Endothelial cell of umbilical vein (primary cell): ENCODE results near the gene CAMTA1. TPM values are rescaled to one million over a fixed set of nuclear protein-coding genes. Genes with fewer than 3 reads are reported as not detected.

ENCODE experiments used
- BruUV-seq: library from RNA; stranded (reverse); fragments of 400-500 nt; replicated peaks from 2 replicates; lab custom pipeline; 2021; lab: Mats Ljungman, UMichigan
- CTCF ChIA-PET: fragments of 300-600, 350-600 bp; sonication (Branson Sonifier 250); formaldehyde crosslinking; loops from one replicate; lab custom pipeline; 2021; ENCODE audit warnings: antibody characterized with exemption, inconsistent platforms; lab: Charles Lee
- POLR2A ChIA-PET: fragments of 300-600, 350-600 bp; sonication (Branson Sonifier 250); formaldehyde crosslinking; loops from one replicate; lab custom pipeline; 2021; ENCODE audit warnings: antibody characterized with exemption, inconsistent platforms; lab: Charles Lee
- DNase-seq: peaks from one replicate; pipeline ENCODE4 v3.0.0-alpha.2; 2011; ENCODE audit warnings: low read depth, low spot score
- FAIRE-seq: peaks from 2 replicates; lab custom pipeline; 2011; peaks lifted over from hg19 to GRCh38; lab: Jason Lieb, UNC
- H2AFZ ChIP-seq: 2 replicates; pipeline ENCODE4 v1.6.0; 2012; ENCODE audit warnings: low read depth, low read length, control low read depth, inconsistent platforms
- H3K27ac ChIP-seq: 2 replicates; pipeline ENCODE4 v1.5.1; 2011; ENCODE audit warnings: low read depth, mild to moderate bottlenecking, control low read depth, low read length, moderate library complexity; ENCODE audit not compliant: insufficient read depth
- H3K27me3 ChIP-seq, 2 experiments: 2 replicates each; pipeline versions ENCODE4 v1.6.0 to v1.6.1; 2011; ENCODE audit warnings: low read length in 2 of 2, mixed read lengths in 1 of 2; ENCODE audit not compliant: control insufficient read depth in 2 of 2, insufficient read depth in 2 of 2
- H3K36me3 ChIP-seq, 2 experiments: 2 replicates in 1 of 2; 3 replicates in 1 of 2; pipeline ENCODE4 v1.5.1; 2011; ENCODE audit warnings: low read length in 2 of 2, mild to moderate bottlenecking in 1 of 2, moderate library complexity in 1 of 2; ENCODE audit not compliant: control insufficient read depth in 2 of 2, insufficient read depth in 2 of 2; ENCODE audit errors: extremely low read depth in 1 of 2
- H3K4me1 ChIP-seq: 3 replicates; pipeline ENCODE4 v1.5.1; 2011; ENCODE audit warnings: mild to moderate bottlenecking, low read length; ENCODE audit not compliant: control insufficient read depth, insufficient read depth; ENCODE audit errors: extremely low read depth
- H3K4me2 ChIP-seq: 2 replicates; pipeline ENCODE4 v1.6.1; 2011; ENCODE audit warnings: low read length, control low read depth, mixed read lengths; ENCODE audit not compliant: insufficient read depth
- H3K4me3 ChIP-seq, 3 experiments: fragments of 200-600 bp in 1 of 3; sonication (generic), shearing (Covaris generic) in 1 of 3; replicated peaks in 1 of 3; 2 replicates each; pipeline ENCODE4 v1.5.1; 2011 to 2016; ENCODE audit warnings: control low read depth in 3 of 3, low read length in 3 of 3, mild to moderate bottlenecking in 2 of 3, inconsistent platforms in 1 of 3, low read depth in 1 of 3, moderate library complexity in 1 of 3; ENCODE audit not compliant: insufficient read depth in 1 of 3
- H3K79me2 ChIP-seq: 2 replicates; pipeline ENCODE4 v1.6.0; 2012; ENCODE audit warnings: low read length, inconsistent platforms; ENCODE audit not compliant: control insufficient read depth, insufficient read depth
- H3K9ac ChIP-seq: replicated peaks from 2 replicates; pipeline ENCODE3; 2011; ENCODE audit warnings: low read length, control low read depth; ENCODE audit not compliant: insufficient read depth; ENCODE audit errors: extremely low read depth
- H3K9me1 ChIP-seq: replicated peaks from 3 replicates; pipeline ENCODE4 v1.6.0; 2011; ENCODE audit warnings: mild to moderate bottlenecking, low read length; ENCODE audit not compliant: control insufficient read depth, insufficient read depth; ENCODE audit errors: extremely low read depth
- H3K9me3 ChIP-seq: replicated peaks from 2 replicates; pipeline ENCODE4 v1.5.1; 2012; ENCODE audit warnings: low read length, inconsistent platforms; ENCODE audit not compliant: control insufficient read depth, insufficient read depth
- H4K20me1 ChIP-seq: replicated peaks from 2 replicates; pipeline ENCODE3; 2011; ENCODE audit warnings: mild to moderate bottlenecking, low read length; ENCODE audit not compliant: control insufficient read depth, insufficient read depth; ENCODE audit errors: extremely low read depth
- EZH2 ChIP-seq: IDR thresholded peaks from 2 replicates; pipeline ENCODE4 v1.6.1; 2012; ENCODE audit warnings: borderline replicate concordance, low read depth, mild to moderate bottlenecking, moderate library complexity, low read length, inconsistent platforms; ENCODE audit not compliant: severe bottlenecking
- FOS ChIP-seq: IDR thresholded peaks from 2 replicates; pipeline ENCODE4 v1.6.1; 2011; ENCODE audit warnings: mild to moderate bottlenecking, low read length, moderate library complexity, borderline replicate concordance; ENCODE audit not compliant: insufficient read depth
- GATA2 ChIP-seq: IDR thresholded peaks from 2 replicates; pipeline ENCODE4 v1.7.0; 2011; ENCODE audit warnings: low read depth, mild to moderate bottlenecking, moderate library complexity, mixed read lengths, low read length; ENCODE audit not compliant: insufficient read length, insufficient read depth
- JUN ChIP-seq: IDR thresholded peaks from 2 replicates; pipeline ENCODE4 v1.6.1; 2011; ENCODE audit warnings: borderline replicate concordance, low read depth; ENCODE audit not compliant: insufficient read length, insufficient read depth
- MYC ChIP-seq: IDR thresholded peaks from one replicate; pipeline ENCODE4 v1.6.1; 2011; ENCODE audit warnings: mild to moderate bottlenecking, low read depth, low read length
- POLR2A ChIP-seq: IDR thresholded peaks from 2 replicates; pipeline ENCODE4 v1.6.1; 2012; ENCODE audit warnings: low read depth, mild to moderate bottlenecking, control low read depth, low read length
- POLR2AphosphoS5 ChIP-seq: IDR thresholded peaks from 2 replicates; pipeline ENCODE4 v1.6.1; 2012; ENCODE audit warnings: low read depth, mild to moderate bottlenecking, control low read depth, low read length, moderate library complexity; ENCODE audit not compliant: insufficient read depth
- dilution Hi-C: fragments of 300-500 bp; cut with MboI; formaldehyde crosslinking; loops from one replicate; pipeline ENCODE4 v1.15.0; 2019; ENCODE audit warnings: low sequenced_read_pairs; ENCODE audit not compliant: extremely low pct_ligation_motif_present
- intact Hi-C: fragments of 100-400 bp; cut with micrococcal nuclease; formaldehyde crosslinking; loops from one replicate; pipeline ENCODE4 v1.10.0; 2022
- polyA plus RNA-seq, 4 experiments: library from polyadenylated mRNA; depleted of rRNA in 3 of 4; stranded (reverse) in 3 of 4; unstranded in 1 of 4; fragments of >200 nt; gene quantifications; 2 replicates each; pipeline versions ENCODE4 v1.2.1 to v1.2.3, GENCODE V29; 2011 to 2012; ENCODE audit warnings: missing spikeins in 1 of 4
- total RNA-seq: library from RNA; stranded (reverse); gene quantifications from 2 replicates; pipeline ENCODE4 v1.2.3, GENCODE V29; 2021
- TF ChIP-seq, protein P1 (sequence below), 2 donors: IDR thresholded peaks; 1 replicate in 1 of 2; 2 replicates in 1 of 2; pipeline ENCODE4 v1.5.1; 2011; ENCODE audit warnings: low read length in 2 of 2, mild to moderate bottlenecking in 2 of 2, moderate library complexity in 2 of 2, control low read depth in 1 of 2, inconsistent platforms in 1 of 2, low read depth in 1 of 2; ENCODE audit not compliant: insufficient read depth in 1 of 2; ENCODE audit errors: extremely low read depth in 1 of 2
- TF ChIP-seq, protein P2 (sequence below): IDR thresholded peaks from 2 replicates; pipeline ENCODE4 v1.6.1; 2011; ENCODE audit not compliant: insufficient read depth, insufficient read length

Gene CAMTA1
- total and polyA plus RNA-seq, 2 donors (not counting 3 experiments of a cell fraction or from before 2014, with no cell fraction given) = 50.8 to 92.7 TPM

DNA sequence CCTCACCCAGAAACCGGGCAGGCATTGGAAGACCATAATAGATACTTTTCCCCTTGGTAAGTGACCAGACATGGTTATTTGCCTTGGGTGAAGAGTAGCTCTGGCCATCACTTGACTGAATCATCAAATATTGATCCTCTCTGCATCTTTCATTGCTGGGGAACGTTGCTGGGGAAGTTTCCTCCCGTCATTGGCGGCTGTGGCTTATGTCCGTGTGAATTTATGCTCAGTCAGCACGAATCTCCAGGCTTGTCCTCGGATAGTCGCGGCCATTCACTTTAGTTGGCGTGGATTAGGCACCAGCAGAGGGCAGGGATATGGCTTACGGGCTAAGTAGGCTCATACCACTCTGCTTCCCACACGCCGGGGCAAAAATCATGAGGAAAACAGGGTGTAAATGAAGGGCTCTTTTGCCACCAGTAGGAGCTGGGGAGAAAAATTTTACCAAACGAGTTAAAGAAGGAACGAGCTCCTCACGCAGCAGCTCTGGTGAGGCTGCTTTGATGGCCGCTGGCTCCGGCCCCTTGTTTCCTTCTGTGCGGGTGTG, 473.4 kb downstream of the CAMTA1 start:
- H3K9ac ChIP-seq = no peak overlapping the region
- no peaks in the 10 kb centered on the region for H3K36me3 ChIP-seq
- no peaks in the 10 kb centered on the region for H3K4me1 ChIP-seq
- dilution Hi-C loops = no loop called here
- H3K9me3 ChIP-seq = no peaks in the 10 kb centered on the region
- no peak for TF ChIP-seq FOS
- TF ChIP-seq EZH2 = no peak
- no peak for TF ChIP-seq POLR2AphosphoS5
- TF ChIP-seq, protein P1, sequence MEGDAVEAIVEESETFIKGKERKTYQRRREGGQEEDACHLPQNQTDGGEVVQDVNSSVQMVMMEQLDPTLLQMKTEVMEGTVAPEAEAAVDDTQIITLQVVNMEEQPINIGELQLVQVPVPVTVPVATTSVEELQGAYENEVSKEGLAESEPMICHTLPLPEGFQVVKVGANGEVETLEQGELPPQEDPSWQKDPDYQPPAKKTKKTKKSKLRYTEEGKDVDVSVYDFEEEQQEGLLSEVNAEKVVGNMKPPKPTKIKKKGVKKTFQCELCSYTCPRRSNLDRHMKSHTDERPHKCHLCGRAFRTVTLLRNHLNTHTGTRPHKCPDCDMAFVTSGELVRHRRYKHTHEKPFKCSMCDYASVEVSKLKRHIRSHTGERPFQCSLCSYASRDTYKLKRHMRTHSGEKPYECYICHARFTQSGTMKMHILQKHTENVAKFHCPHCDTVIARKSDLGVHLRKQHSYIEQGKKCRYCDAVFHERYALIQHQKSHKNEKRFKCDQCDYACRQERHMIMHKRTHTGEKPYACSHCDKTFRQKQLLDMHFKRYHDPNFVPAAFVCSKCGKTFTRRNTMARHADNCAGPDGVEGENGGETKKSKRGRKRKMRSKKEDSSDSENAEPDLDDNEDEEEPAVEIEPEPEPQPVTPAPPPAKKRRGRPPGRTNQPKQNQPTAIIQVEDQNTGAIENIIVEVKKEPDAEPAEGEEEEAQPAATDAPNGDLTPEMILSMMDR (IDR thresholded peaks at IDR 0.05; ENCODE audit: extremely low read depth in 1 of 2, insufficient read depth in 1 of 2, low read depth in 1 of 2, low read length in 2 of 2) = no peak
- no peaks in the 10 kb centered on the region for H3K9me1 ChIP-seq
- intact Hi-C loops = no loop called here
- no peaks in the 10 kb centered on the region for H3K27me3 ChIP-seq
- DNase-seq = no peak
- no peak overlapping the region for H3K27ac ChIP-seq
- POLR2A ChIA-PET = no interaction called here
- BruUV-seq = no TSS peak
- H3K79me2 ChIP-seq = no peaks in the 10 kb centered on the region
- no peaks in the 10 kb centered on the region for H4K20me1 ChIP-seq
- no peak overlapping the region for H3K4me2 ChIP-seq
- no peak overlapping the region for H2AFZ ChIP-seq
- H3K4me3 ChIP-seq = no peak overlapping the region
- no peak for FAIRE-seq
- CTCF ChIA-PET = no interaction called here

DNA sequence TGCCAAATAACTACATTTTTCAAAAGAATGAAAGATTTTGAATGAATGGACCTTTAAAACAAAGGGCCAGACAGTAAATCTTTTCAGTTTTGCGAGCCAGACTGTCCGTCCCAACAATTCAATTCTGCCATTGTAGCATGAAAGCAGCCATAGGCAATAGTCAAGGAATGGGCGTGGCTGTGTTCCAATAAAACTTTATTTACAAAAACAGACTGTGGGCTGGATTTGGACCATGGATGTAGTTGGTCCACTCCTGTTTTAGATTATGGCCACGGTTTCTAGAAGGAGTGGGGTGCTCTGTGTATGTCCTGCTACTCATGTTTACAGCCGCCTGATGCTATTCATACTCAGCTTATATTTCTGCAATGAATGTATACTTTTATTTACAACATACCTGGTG, 474.7 kb downstream of the CAMTA1 start:
- Histone ChIP-seq H4K20me1 (no peaks in the 10 kb centered on the region), H3K4me3 (no peak overlapping the region), H3K9me1 (no peaks in the 10 kb centered on the region), H3K9ac (no peak overlapping the region), H3K9me3 (no peaks in the 10 kb centered on the region), H3K36me3 (no peaks in the 10 kb centered on the region), H3K27ac (no peak overlapping the region), H3K4me2 (no peak overlapping the region), H2AFZ (no peak overlapping the region), H3K4me1 (no peaks in the 10 kb centered on the region), H3K27me3 (no peaks in the 10 kb centered on the region), H3K79me2 (no peaks in the 10 kb centered on the region)
- intact Hi-C loops (no loop called here), dilution Hi-C loops (no loop called here)
- no TSS peak for BruUV-seq
- no peak for DNase-seq
- TF ChIP-seq MYC (no peak), POLR2A (no peak), GATA2 (no peak), JUN (no peak), EZH2 (no peak), FOS (no peak), POLR2AphosphoS5 (no peak)
- TF ChIP-seq, protein P2, sequence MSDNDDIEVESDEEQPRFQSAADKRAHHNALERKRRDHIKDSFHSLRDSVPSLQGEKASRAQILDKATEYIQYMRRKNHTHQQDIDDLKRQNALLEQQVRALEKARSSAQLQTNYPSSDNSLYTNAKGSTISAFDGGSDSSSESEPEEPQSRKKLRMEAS = no peak
- TF ChIP-seq, protein P1 (IDR thresholded peaks at IDR 0.05; ENCODE audit: extremely low read depth in 1 of 2, insufficient read depth in 1 of 2, low read depth in 1 of 2, low read length in 2 of 2) = no peak
- ChIA-PET POLR2A (no interaction called here), CTCF (no interaction called here)
- FAIRE-seq = no peak
